B cell (primary cell): Measurements from ENCODE around the gene GMPR2. TPM values are rescaled to one million over a fixed set of nuclear protein-coding genes. Genes with fewer than 3 reads are reported as not detected.

Source experiments
- ATAC-seq: fragments of 200-7000 bp; cut with Tn5 transposase; one replicate; pipeline ENCODE4 v1.10.0; 2021; ENCODE audit warnings: low read depth, mild to moderate bottlenecking, moderate number of reproducible peaks, moderate library complexity
- CTCF ChIA-PET: fragments of 350-600 bp; sonication (Branson Sonifier 250); formaldehyde crosslinking; loops from one replicate; lab custom pipeline; 2021; ENCODE audit warnings: antibody characterized with exemption, inconsistent platforms; lab: Charles Lee
- POLR2A ChIA-PET: fragments of 350-600 bp; sonication (Branson Sonifier 250); formaldehyde crosslinking; loops from one replicate; lab custom pipeline; 2021; ENCODE audit warnings: antibody characterized with exemption; lab: Charles Lee
- DNase-seq: peaks from one replicate; pipeline ENCODE4 v3.0.0; 2013
- H2AFZ ChIP-seq: 2 replicates; pipeline ENCODE4 v1.6.1; 2012; ENCODE audit warnings: mild to moderate bottlenecking, low read depth, low read length; ENCODE audit not compliant: insufficient read depth, poor library complexity, severe bottlenecking
- H3K27ac ChIP-seq, 2 donors: 1 replicate in 1 of 2; 2 replicates in 1 of 2; pipeline ENCODE4 v1.5.1; 2012 to 2013; ENCODE audit warnings: low read length in 2 of 2, mild to moderate bottlenecking in 2 of 2, moderate library complexity in 1 of 2
- H3K27me3 ChIP-seq, 4 experiments: fragments of 200-600 bp in 1 of 4; sonication (generic) in 1 of 4; replicated peaks in 1 of 4; 1 replicate in 2 of 4; 2 replicates in 2 of 4; pipeline versions ENCODE4 v1.6.1 to v1.7.0; 2013 to 2016; ENCODE audit warnings: low read length in 3 of 4, mild to moderate bottlenecking in 2 of 4, mixed read lengths in 1 of 4, moderate library complexity in 1 of 4; ENCODE audit not compliant: insufficient read depth in 4 of 4, control insufficient read depth in 3 of 4; ENCODE audit errors: control extremely low read depth in 1 of 4
- H3K36me3 ChIP-seq, 2 experiments: replicated peaks in 1 of 2; 1 replicate in 1 of 2; 2 replicates in 1 of 2; pipeline versions ENCODE4 v1.6.1 to v1.7.1; 2013; ENCODE audit warnings: low read length in 1 of 2; ENCODE audit not compliant: insufficient read depth in 2 of 2, control insufficient read depth in 1 of 2; ENCODE audit errors: control extremely low read depth in 1 of 2, extremely low read depth in 1 of 2
- H3K4me1 ChIP-seq, 2 donors: fragments of 200-600 bp in 1 of 2; sonication (generic) in 1 of 2; 1 replicate in 1 of 2; 2 replicates in 1 of 2; pipeline versions ENCODE4 v1.5.1 to v1.6.1; 2013 to 2017; ENCODE audit warnings: low read length in 2 of 2; ENCODE audit not compliant: control insufficient read depth in 2 of 2, insufficient read depth in 2 of 2
- H3K4me2 ChIP-seq: replicated peaks from 2 replicates; pipeline ENCODE3; 2012; ENCODE audit warnings: mild to moderate bottlenecking, low read depth, low read length; ENCODE audit not compliant: poor library complexity, severe bottlenecking
- H3K4me3 ChIP-seq, 5 experiments: fragments of 200-600 bp in 1 of 5; sonication (generic) in 1 of 5; 1 replicate in 3 of 5; 2 replicates in 2 of 5; pipeline versions ENCODE4 v1.5.1 to v1.7.0; 2011 to 2016; ENCODE audit warnings: low read length in 4 of 5, mild to moderate bottlenecking in 4 of 5, low read depth in 2 of 5, control low read depth in 1 of 5, moderate library complexity in 1 of 5; ENCODE audit not compliant: insufficient read depth in 1 of 5; ENCODE audit errors: control extremely low read depth in 1 of 5, extremely low read depth in 1 of 5
- H3K79me2 ChIP-seq: fragments of 200-600 bp; sonication (generic); one replicate; pipeline ENCODE4 v1.6.0; 2016; ENCODE audit warnings: low read length; ENCODE audit not compliant: control insufficient read depth, insufficient read depth
- H3K9ac ChIP-seq: fragments of 200-600 bp; sonication (generic); 2 replicates; pipeline ENCODE4 v1.6.1; 2017; ENCODE audit warnings: mild to moderate bottlenecking, low read length, moderate library complexity
- H3K9me3 ChIP-seq, 3 donors: one replicate each; pipeline versions ENCODE4 v1.6.1 to v1.7.1; 2013; ENCODE audit warnings: low read length in 2 of 3; ENCODE audit not compliant: control insufficient read depth in 2 of 3, insufficient read depth in 1 of 3; ENCODE audit errors: control extremely low read depth in 1 of 3
- H4K20me1 ChIP-seq: 2 replicates; pipeline ENCODE4 v1.6.0; 2012; ENCODE audit warnings: mild to moderate bottlenecking, low read length; ENCODE audit not compliant: insufficient read depth, control insufficient read depth, poor library complexity, severe bottlenecking
- H3K27ac Mint-ChIP-seq: one replicate; pipeline ENCODE4 v1.8.0; 2021; ENCODE audit warnings: mixed read lengths
- H3K27me3 Mint-ChIP-seq: one replicate; pipeline ENCODE4 v1.8.0; 2021; ENCODE audit warnings: mixed read lengths
- H3K4me1 Mint-ChIP-seq: one replicate; pipeline ENCODE4 v1.8.0; 2021; ENCODE audit warnings: mixed read lengths
- H3K4me3 Mint-ChIP-seq: one replicate; pipeline ENCODE4 v1.8.0; 2021; ENCODE audit warnings: mixed read lengths
- H3K9me3 Mint-ChIP-seq: one replicate; pipeline ENCODE4 v1.8.0; 2022; ENCODE audit warnings: mixed read lengths; ENCODE audit not compliant: insufficient read depth
- EZH2 ChIP-seq: IDR thresholded peaks from 2 replicates; pipeline ENCODE4 v1.6.1; 2012; ENCODE audit warnings: borderline replicate concordance, low read depth, mild to moderate bottlenecking, moderate library complexity, low read length; ENCODE audit not compliant: insufficient read depth, poor library complexity, severe bottlenecking
- WGBS: methylation state at CpG from one replicate; pipeline ENCODE4 v1.1.5; 2013; ENCODE audit warnings: missing lambda C conversion rate; ENCODE audit not compliant: insufficient coverage; 5-methylcytosine and 5-hydroxymethylcytosine counted together
- intact Hi-C: fragments of 100-400 bp; cut with micrococcal nuclease; formaldehyde crosslinking; loops from one replicate; pipeline ENCODE4 v1.10.0; 2022
- polyA plus RNA-seq: library from polyadenylated mRNA; depleted of rRNA; stranded (reverse); fragments of >200 nt; gene quantifications from 2 replicates; pipeline ENCODE4 v1.2.3, GENCODE V29; 2012
- total RNA-seq, 2 donors: library from RNA; stranded (reverse); fragments of 120-200 nt in 1 of 2; gene quantifications; 1 replicate in 1 of 2; 2 replicates in 1 of 2; pipeline versions ENCODE4 v1.2.3 to v1.2.4, GENCODE V29; 2013 to 2022
- TF ChIP-seq, protein P1 (sequence below): fragments of 200-600 bp; IDR thresholded peaks from one replicate; pipeline ENCODE4 v1.8.0; 2022; ENCODE audit warnings: antibody characterized with exemption, mild to moderate bottlenecking

GMPR2 gene
- total and polyA plus RNA-seq, 2 donors (not counting 1 experiment from before 2014, with no cell fraction given), result 39.7 to 58.7 TPM

DNA sequence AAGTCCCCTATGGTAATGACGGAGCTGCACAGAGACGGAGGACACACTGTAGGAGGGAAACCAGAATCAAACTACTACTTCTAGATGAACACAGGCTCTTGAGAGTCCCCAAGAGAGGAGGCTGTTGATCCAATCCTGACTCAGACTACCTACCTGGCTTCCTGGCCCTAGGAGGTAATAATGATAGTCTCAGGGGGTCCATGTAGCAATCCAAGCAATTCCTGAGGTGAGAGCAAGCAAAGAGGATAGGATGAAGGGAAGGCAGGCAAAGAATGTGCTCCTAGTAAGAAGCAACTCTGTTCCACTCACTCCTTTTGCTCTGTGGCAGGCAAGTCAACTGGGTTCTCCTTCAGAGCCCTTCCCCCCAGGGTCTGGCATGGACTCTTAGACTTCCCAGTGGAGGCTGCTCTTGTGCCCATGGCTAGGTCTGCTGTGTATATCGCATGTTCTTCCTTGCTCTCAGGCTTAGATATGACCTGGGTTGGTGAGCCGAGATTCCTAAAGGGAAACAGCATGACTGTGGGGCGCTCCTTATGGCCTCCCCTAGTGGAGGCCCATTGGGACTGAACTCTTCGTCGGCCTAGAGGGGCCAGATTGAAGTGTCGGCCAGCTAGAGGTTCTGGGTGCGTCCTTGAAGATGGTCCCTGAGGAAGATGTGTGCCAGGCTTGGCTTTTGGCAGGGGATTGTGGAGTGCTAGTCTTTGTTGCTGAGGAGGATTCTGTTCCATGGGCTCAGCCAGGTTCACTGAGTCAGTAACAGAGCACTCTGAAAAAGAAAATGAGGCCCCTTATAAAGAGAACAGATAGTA, 7.6 kb downstream of the GMPR2 start:
- H3K4me3 ChIP-seq, result no peak overlapping the region
- H3K4me1 Mint-ChIP-seq, result peaks cover 71% of the 10 kb centered on the region
- H3K27ac ChIP-seq, result peak overlapping the region in 1 of 2 donors; percentile 44
- H3K27me3 ChIP-seq, result no peaks in the 10 kb centered on the region
- peak overlapping the region; percentile 98 for H3K4me3 Mint-ChIP-seq
- no peaks in the 10 kb centered on the region for H3K9me3 Mint-ChIP-seq
- ChIA-PET POLR2A (interaction anchor here (3.7 kb wide), 1 partner anchor 58 kb away, joined by 47 read pairs; the partner anchor contains the start of genes DHRS1 and NOP9), CTCF (interaction anchor here (1.1 to 8.8 kb wide), 4 partner anchors 34 to 103 kb away, joined by 3 to 254 read pairs (median 24); partner anchors contain the start of genes DHRS1 and NOP9)
- peaks cover 49% of the 10 kb centered on the region for H4K20me1 ChIP-seq
- H3K9ac ChIP-seq, result no peak overlapping the region
- peak overlapping the region; percentile 68 for H3K27ac Mint-ChIP-seq
- intact Hi-C loops, result loop anchor here (10.0 kb wide), 1 partner anchor 226 kb away; no protein-coding TSS in a partner anchor
- peaks cover 43 to 44% of the 10 kb centered on the region in 2 donors for H3K4me1 ChIP-seq
- no peak for ATAC-seq
- H3K4me2 ChIP-seq, result peak overlapping the region; percentile 94
- peaks cover 43% of the 10 kb centered on the region for H3K79me2 ChIP-seq
- 98% methylated on average over 7 of the region's 9 CpGs for WGBS
- TF ChIP-seq, protein P1, sequence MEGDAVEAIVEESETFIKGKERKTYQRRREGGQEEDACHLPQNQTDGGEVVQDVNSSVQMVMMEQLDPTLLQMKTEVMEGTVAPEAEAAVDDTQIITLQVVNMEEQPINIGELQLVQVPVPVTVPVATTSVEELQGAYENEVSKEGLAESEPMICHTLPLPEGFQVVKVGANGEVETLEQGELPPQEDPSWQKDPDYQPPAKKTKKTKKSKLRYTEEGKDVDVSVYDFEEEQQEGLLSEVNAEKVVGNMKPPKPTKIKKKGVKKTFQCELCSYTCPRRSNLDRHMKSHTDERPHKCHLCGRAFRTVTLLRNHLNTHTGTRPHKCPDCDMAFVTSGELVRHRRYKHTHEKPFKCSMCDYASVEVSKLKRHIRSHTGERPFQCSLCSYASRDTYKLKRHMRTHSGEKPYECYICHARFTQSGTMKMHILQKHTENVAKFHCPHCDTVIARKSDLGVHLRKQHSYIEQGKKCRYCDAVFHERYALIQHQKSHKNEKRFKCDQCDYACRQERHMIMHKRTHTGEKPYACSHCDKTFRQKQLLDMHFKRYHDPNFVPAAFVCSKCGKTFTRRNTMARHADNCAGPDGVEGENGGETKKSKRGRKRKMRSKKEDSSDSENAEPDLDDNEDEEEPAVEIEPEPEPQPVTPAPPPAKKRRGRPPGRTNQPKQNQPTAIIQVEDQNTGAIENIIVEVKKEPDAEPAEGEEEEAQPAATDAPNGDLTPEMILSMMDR, result no peak
- no peak for TF ChIP-seq EZH2
- no peaks in the 10 kb centered on the region for H3K27me3 Mint-ChIP-seq
- H3K36me3 ChIP-seq, result peaks cover 2 to 57% of the 10 kb centered on the region in 2 experiments
- no peaks in the 10 kb centered on the region for H3K9me3 ChIP-seq
- no peak for DNase-seq
- no peak overlapping the region for H2AFZ ChIP-seq
